ENCODE measurements around the gene ZBTB9.

Gene ZBTB9

DNA sequence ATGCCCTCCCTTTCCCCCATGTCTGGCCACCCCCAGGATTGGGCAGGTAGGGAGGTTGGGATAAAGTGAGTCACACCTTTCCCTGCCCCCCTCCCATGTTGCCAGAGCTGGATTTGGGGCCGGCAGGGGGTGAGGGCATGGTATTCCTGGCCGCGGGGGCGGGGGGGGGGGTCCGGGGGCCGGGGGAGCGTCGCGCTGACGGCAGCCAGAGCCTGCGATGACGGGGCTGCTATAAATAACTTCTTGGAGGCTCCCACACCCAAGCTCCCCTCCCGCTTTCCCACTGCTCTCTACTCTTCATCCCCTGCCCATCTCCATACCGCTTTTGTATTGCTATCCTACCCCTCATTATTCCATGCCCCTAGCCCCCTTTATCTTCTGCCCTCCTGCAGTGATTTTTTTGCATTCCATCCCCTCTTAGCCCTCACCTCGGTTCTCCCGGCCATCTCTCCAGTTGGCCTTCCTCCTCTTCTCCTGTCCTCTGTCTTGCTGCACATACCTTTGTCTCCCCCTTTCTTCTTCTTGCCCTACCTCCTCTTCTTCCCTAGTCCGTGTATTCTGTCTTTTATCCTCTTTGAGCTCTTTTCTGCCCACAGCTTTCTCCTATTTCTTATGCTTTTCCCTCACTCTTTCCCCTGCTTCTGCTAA lies 20.7 kb upstream of the ZBTB9 start:
- TF ChIP-seq, protein P1, sequence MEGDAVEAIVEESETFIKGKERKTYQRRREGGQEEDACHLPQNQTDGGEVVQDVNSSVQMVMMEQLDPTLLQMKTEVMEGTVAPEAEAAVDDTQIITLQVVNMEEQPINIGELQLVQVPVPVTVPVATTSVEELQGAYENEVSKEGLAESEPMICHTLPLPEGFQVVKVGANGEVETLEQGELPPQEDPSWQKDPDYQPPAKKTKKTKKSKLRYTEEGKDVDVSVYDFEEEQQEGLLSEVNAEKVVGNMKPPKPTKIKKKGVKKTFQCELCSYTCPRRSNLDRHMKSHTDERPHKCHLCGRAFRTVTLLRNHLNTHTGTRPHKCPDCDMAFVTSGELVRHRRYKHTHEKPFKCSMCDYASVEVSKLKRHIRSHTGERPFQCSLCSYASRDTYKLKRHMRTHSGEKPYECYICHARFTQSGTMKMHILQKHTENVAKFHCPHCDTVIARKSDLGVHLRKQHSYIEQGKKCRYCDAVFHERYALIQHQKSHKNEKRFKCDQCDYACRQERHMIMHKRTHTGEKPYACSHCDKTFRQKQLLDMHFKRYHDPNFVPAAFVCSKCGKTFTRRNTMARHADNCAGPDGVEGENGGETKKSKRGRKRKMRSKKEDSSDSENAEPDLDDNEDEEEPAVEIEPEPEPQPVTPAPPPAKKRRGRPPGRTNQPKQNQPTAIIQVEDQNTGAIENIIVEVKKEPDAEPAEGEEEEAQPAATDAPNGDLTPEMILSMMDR (IDR thresholded peaks at IDR 0.05; ENCODE audit: extremely low read depth, insufficient read depth, missing control alignments) = no peak
- no peak for DNase-seq (ENCODE audit: low spot score)
- in situ Hi-C loops (cut with MboI; ENCODE audit: low pct_unique_long_range_greater_than_20kb, low sequenced_read_pairs, unreplicated experiment) = no loop called here

DNA sequence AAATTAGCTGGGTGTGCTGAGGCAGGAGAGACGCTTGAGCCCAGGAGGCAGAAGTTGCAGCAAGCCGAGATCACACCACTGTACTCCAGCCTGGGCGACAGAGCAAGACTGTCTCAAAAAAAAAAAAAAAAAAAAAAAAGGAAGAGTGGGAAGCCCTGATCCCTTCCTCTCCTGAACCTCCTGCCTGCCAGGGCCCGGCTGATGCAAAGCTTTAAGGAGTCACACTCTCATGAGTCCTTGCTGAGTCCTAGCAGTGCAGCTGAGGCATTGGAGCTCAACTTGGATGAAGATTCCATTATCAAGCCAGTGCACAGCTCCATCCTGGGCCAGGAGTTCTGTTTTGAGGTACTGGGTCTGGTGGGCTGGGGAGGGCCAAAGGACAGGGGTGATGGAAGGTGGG lies 19.4 kb upstream of the ZBTB9 start:
- in situ Hi-C loops (cut with MboI; ENCODE audit: low pct_unique_long_range_greater_than_20kb, low sequenced_read_pairs, unreplicated experiment) = no loop called here
- no peak for DNase-seq (ENCODE audit: low spot score)
- TF ChIP-seq, protein P1 (IDR thresholded peaks at IDR 0.05; ENCODE audit: extremely low read depth, insufficient read depth, missing control alignments) = no peak

DNA sequence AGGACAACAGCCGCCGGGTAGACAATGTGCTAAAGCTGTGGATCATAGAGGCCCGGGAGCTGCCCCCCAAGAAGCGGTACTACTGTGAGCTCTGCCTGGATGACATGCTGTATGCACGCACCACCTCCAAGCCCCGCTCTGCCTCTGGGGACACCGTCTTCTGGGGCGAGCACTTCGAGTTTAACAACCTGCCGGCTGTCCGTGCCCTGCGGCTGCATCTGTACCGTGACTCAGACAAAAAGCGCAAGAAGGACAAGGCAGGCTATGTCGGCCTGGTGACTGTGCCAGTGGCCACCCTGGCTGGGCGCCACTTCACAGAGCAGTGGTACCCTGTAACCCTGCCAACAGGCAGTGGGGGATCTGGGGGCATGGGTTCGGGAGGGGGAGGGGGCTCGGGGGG lies 16.7 kb upstream of the ZBTB9 start:
- in situ Hi-C loops (cut with MboI; ENCODE audit: low pct_unique_long_range_greater_than_20kb, low sequenced_read_pairs, unreplicated experiment) = no loop called here
- TF ChIP-seq, protein P1 (IDR thresholded peaks at IDR 0.05; ENCODE audit: extremely low read depth, insufficient read depth, missing control alignments) = no peak
- DNase-seq (ENCODE audit: low spot score) = no peak

DNA sequence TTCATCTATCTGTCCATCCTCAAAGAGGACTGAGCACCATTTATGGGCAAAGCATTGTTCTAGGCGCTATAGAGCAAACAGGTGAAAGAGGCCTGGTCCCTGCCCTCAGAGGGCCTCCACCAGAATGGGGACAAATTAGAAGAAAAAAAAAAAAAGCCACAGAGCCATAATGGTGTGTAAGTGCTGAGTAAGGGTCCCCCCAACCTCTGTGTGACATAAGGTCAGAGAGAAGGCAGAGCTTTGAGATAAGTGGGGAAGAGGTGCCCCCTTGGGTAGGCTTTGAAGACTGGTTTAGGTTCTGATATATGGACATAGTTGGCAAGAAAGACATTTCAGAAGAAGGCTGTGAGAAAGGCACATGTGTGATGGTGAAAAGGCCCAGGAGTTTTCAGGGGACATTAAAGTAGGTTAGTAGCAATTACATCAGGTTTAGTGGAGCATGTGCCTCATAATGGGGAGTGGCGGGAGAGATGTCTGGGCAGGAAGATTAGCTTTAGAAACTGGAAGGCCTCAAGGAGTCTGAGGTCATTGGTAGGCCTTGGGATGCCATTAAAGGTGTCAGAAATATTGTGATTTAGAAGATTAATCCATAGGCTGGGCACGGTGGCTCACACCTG lies 15.3 kb upstream of the ZBTB9 start:
- in situ Hi-C loops (cut with MboI; ENCODE audit: low pct_unique_long_range_greater_than_20kb, low sequenced_read_pairs, unreplicated experiment) = no loop called here
- TF ChIP-seq, protein P1 (IDR thresholded peaks at IDR 0.05; ENCODE audit: extremely low read depth, insufficient read depth, missing control alignments) = no peak
- no peak for DNase-seq (ENCODE audit: low spot score)

DNA sequence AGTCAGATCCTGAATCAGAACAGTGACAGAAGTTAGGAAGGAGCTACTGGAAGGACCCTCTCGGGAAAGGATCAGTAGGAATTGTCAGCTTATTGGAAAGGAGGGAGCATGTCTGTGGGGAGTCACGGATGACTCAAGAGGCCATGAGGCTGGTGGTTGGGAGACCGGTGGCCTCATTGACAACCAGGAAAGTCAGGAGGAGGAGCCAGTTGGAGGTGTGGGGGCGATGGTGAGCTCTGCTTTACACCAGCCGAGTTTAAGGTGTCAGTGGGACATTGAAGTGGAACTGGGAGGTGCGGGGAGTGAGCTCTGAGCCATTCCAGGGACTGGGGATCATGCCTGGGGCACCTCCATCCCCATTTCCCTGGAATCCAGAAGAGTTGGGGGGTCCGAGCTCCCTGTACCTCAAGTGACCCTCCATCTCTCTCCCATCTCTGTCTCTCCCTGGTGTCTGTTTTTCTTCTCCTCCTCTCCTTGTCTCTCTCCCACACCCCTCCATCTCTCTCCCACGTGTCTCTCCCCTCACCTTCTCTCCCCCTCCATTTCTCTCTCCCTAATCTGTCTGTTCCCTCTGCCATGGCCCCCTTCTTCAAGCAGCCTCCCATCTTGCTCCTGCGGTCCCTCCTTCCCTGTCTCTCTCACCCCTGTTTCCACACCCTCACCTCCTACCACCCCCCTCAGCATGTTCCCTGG lies 14.3 kb upstream of the ZBTB9 start:
- in situ Hi-C loops (cut with MboI; ENCODE audit: low pct_unique_long_range_greater_than_20kb, low sequenced_read_pairs, unreplicated experiment) = no loop called here
- no peak for DNase-seq (ENCODE audit: low spot score)
- TF ChIP-seq, protein P1 (IDR thresholded peaks at IDR 0.05; ENCODE audit: extremely low read depth, insufficient read depth, missing control alignments) = no peak

DNA sequence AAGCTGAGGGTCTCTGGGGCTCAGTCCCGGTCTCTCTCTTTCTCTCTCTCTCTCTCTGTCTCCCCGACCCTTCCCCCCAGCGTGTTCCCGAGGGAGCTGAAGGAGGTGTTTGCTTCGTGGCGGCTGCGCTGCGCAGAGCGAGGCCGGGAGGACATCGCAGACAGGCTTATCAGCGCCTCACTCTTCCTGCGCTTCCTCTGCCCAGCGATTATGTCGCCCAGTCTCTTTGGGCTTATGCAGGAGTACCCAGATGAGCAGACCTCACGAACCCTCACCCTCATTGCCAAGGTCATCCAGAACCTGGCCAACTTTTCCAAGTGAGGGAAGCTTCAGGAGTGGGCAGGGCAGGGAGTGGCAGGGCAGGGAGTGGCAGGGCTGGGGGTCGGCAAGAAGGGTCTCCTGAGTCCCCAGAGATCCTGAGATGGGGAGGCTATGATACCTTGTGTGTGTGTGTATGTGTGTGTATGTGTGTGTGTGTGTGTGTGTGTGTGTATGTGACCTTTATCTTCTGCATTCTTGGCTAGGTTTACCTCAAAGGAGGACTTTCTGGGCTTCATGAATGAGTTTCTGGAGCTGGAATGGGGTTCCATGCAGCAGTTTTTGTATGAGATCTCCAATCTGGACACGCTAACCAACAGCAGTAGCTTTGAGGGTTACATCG lies 13.6 kb upstream of the ZBTB9 start:
- in situ Hi-C loops (cut with MboI; ENCODE audit: low pct_unique_long_range_greater_than_20kb, low sequenced_read_pairs, unreplicated experiment) = no loop called here
- TF ChIP-seq, protein P1 (IDR thresholded peaks at IDR 0.05; ENCODE audit: extremely low read depth, insufficient read depth, missing control alignments) = no peak
- DNase-seq (ENCODE audit: low spot score) = no peak

Measured in GM13977 (cell line).